Activated T-cell treated with anti-CD3 and anti-CD28 coated beads for 24 hours (primary cell): ENCODE results near the gene PRSS21.

Source experiments
- DNase-seq: peaks from one replicate; pipeline ENCODE4 v3.0.0-alpha.2; 2020; ENCODE audit warnings: low read depth

Gene PRSS21

GRCh38 chr16:2825906-2826305, 8.9 kb downstream of the PRSS21 start:
- DNase-seq, result no peak

DNA sequence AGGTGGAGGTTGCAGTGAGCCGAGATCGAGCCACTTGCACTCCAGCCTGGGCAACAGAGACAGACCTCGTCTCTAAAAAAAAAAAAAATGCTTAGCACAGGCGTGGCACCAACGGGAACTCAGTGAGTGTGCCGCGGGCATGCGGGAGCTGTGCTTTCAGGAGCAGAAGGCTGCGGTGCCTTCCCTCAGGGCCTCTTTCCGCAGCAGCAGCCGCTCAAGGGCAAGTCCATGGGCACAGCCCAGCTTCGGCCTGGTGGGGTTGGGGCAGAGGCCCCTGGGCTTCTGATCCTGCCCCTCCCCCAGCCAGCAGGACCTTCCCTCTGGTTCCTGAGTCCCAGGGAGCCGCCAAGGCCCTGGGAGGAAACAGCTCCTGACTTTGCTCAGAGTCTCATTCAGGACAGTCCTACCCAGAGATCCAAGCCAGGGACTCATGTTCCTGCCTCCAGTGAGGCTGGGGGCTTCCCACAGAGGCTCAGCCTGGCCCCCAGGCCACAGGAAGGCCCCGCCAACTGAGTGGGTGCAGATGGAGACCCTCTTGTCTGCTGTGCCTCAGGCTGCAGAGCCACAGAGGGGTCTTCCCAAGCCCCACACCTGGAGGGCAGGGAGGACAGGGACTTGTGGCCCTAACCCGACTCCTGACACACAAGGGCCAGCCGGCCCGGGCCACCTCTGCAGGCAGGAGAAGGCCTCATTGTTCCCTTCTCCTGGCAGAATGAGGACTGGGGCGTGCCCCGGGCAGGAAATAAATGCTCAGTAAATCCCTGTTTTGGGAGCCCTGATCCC, 9.7 kb downstream of the PRSS21 start:
- no peak for DNase-seq

DNA sequence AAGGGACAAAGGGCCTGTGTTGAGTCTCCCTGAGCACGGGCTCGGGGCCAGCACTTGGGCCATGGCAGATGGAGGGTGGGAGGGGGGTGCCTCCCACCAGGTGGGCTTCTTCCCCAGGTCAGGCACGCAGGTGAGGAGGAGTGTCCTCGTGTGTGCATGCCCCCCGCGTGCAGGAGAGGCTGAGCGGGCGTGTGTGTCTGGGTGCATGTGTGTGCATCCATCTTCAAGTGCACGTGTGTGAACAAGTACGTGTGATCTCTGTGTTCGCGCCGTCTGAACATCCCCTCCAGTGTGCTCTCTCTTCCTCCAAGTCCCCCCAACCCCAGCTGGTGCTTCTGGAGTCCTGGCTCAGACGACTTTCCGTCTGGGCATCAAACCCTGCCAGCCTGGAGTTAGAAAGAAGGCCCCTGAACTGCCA, 10.3 kb downstream of the PRSS21 start:
- no peak for DNase-seq

DNA sequence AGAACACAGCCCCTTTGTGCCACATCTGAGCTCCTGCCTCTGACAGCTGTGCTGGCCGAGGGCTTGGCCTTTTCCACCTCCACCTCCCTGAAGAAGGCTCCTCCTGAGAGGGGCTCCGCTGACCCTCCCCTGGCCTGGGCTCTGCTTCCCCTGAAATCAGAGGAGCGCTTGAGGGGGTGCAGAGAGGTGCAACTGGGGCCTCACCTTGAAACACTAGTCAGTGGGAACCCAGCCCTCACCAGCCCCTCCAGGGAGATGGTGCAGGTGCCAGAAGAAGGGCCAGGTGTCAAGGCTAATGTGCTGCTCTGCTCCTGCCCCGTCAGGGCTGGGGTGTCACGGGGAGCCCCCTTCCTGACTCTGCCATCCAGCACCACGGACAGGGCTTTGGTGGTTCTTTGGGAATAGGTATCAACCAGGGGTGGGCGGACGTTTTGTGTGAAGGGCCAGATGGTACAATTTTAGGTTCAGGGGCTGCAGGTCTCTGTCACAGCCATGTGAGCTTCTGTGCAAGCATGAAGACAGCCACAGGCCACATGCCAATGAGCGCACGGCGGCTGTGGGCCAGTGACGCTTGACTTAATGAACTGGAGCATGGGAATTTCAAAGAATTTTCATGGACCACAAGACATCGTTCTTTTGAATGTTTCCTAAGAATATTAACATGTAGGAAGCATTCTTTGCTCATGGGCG, 10.9 kb downstream of the PRSS21 start:
- DNase-seq, result no peak

- no peak for DNase-seq
Observed at GRCh38 chr16:2828521-2828840, 11.4 kb downstream of the PRSS21 start.

- DNase-seq, result no peak
Observed at GRCh38 chr16:2828876-2829430, 11.9 kb downstream of the PRSS21 start.

DNA sequence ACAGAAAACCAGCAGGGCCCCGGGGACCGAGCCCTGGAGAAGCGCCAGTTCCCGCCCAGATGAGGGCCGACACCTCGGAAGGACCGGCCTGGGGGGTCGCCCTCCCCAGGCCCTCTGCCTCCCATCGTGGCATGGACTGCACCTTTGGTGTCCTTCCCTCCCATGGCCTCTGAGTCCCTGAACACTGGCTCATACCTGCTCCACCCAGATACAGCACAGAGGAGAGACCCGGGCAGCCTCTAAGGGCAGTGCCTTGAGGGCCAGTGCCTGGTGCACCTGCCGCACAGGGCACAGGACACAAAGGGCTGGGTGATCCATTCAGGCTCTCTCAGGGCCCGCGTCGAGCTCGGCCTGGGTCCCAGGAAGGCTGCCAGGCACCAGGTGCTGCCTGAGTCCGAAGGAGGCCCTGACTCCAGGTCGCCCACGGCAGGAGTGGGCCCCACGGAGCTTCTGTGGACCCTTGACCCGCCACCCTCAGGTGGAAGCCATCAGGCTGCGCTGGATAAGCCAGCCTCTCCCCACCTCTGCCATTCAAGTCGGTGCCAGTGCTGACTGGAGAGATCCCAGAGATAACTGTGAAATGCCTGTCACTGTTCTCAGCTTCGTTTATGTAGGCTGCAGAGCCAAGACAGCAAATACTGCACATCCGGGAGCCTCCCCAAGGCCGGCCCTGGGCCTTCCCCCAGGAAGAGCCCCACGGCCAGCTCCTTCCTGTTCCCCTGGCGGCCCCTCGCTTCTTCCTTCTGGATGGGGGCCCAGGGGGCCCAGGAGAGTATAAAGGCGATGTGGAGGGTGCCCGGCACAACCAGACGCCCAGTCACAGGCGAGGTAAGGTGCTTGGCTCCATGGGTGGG, 12.7 kb downstream of the PRSS21 start, which contains the start of gene ZG16B:
Gene ZG16B, plus strand, starts transcription at position 803 of the 854 bp plus-strand sequence. CDS start 139 bp downstream, outside the sequence.
- DNase-seq, result no peak

- no peak for DNase-seq
Observed at GRCh38 chr16:2830355-2830695, 13.3 kb downstream of the PRSS21 start.

- DNase-seq, result no peak
Observed at GRCh38 chr16:2831203-2831602, 14.2 kb downstream of the PRSS21 start.

GRCh38 chr16:2833776-2834175, 16.7 kb downstream of the PRSS21 start:
- no peak for DNase-seq

- no peak for DNase-seq
Observed at GRCh38 chr16:2834968-2835367, 17.9 kb downstream of the PRSS21 start.

DNA sequence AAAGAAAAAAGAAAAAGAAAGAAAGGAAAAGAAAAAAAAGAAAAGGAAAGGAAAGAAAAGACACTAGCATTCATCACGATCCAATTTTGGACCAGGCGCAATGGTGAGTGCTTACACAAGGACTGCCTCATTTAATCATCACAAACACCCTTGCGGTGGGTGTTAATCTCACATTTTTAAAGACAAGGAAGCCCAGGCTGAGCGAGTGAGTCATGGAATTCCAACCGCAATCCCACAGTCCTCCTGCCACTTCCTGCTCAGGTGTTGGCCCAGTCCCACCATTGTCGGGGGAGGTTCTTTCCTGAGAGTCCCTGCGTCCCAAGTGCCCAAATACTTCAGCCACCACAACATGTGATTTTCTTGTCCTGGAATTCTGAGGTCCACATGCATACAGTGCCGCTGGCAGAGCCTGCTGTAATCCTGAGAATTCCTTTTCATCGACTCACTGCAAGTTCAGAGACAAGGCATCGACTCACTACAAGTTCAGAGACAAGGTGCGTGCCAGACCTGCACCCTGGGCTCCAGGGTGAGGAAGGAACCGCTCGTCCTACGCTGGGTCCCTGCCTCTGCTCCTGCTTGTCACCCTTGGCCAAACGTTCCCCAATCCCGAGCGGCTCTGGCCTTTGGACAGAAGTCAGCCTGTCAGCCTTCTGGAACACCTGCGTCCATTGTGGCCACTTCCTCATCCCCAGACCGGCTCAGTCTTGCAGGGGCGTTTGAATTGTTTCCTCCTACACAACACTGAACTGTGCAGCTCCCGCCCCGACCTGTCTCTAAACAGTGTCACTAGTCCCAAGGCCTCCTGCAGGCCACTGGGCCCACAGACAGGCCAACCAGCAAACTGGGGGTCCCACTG, 18.8 kb downstream of the PRSS21 start:
- DNase-seq, result no peak

GRCh38 chr16:2836646-2837508, 19.8 kb downstream of the PRSS21 start:
- DNase-seq, result no peak

DNA sequence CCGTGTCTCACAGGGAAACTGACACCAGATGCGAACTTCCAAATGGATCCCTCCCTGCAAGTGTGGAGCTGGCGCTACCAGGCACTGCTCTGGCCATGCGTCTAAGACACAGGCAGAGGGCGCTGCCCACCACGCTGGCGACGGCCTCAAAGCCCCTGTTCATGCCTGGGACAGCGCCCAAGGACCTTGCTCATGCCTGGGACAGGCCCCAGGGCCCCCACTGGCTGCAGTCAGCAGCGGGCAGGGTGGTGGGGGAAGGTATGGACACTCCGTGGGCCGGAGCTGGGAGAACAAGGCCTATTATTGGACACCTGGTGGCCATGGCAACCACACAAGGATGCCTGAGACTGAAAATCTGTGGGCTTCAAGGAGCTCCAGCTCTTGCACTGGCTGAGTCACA, 21.9 kb downstream of the PRSS21 start:
- DNase-seq, result peak; percentile 24

- DNase-seq, result no peak
Observed at GRCh38 chr16:2839650-2840450, 22.8 kb downstream of the PRSS21 start.

DNA sequence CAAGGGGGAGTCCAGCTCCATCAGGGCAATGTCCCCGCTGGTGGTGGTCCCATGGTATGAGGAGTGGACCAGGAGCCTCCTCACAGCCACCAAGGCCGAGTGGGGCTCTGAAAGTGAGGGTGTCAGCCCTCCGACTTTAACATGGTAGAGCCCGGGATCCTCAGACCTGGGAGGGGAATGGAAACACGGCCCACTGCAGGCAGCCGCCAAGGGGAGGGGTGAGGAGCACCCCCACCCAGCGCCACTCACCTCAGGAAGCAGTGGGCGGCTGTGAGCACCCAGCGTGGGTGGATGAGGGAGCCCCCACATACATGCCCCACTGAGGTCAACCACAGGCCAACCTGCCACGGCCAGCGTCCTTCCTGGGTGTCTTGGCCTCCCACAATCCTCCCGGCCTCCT, 23.9 kb downstream of the PRSS21 start:
- DNase-seq, result no peak

DNA sequence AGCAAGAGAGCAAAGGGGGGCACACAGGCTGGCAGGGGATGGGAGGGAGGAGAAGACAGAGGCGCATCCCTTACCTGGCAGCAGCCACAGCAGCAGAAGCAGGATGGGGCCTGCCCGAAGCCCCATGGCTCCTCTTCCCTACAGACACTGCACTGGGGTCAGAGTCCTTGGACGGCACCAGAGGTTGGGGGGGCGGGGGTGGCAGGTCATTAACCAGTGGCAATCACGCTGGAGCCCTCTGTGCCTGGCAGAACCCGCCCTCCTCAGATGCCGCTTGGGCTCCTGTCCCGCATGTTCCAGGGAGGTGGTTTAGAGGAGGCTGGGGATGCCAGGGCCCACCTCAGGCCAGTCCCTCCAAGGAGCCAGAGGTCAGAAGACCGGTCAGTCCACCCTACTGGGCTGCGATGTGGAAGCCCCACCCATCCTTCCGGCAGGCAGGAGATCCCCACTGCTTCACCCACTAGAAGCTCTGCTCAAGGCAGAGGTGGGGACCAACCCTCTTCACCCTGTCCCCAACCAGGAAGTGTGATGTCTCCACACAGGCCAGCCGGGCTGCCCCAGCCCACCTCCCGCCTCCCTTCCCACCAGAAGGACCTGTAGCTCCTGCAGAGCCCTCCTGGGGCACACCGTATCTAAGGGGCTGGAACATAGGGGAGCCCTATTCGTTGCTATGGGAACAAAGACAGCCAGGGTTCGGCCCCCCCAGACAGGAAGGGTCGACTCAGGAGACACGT, 24.7 kb downstream of the PRSS21 start:
- DNase-seq, result no peak

- peak; percentile 76 for DNase-seq
Observed at GRCh38 chr16:2842340-2843000, 25.4 kb downstream of the PRSS21 start.
